NCI-H226 (cell line): Measurements from ENCODE around the gene MMP2.

Source experiments
- DNase-seq: peaks from one replicate; pipeline ENCODE4 v3.0.0-alpha.2; 2015

MMP2 gene

GRCh38 chr16:55469821-55470532, 9.0 kb upstream of the MMP2 start:
- DNase-seq, result no peak

- peak; percentile 92 for DNase-seq
These were observed 8.2 kb upstream of the MMP2 start for GRCh38 chr16:55470533-55471371.

- peak; percentile 92 for DNase-seq
These were observed 7.4 kb upstream of the MMP2 start for GRCh38 chr16:55471448-55472097.

- DNase-seq, result no peak
These were observed 5.4 kb upstream of the MMP2 start for GRCh38 chr16:55473587-55473986.

GRCh38 chr16:55474821-55475220, 4.2 kb upstream of the MMP2 start:
- DNase-seq, result no peak

- DNase-seq, result no peak
These were observed 3.1 kb upstream of the MMP2 start for GRCh38 chr16:55475919-55476318.

- no peak for DNase-seq
These were observed 2.1 kb upstream of the MMP2 start for GRCh38 chr16:55476625-55477533.

GRCh38 chr16:55477736-55478135, 1.3 kb upstream of the MMP2 start:
- no peak for DNase-seq

GRCh38 chr16:55479430-55480140, 587 bp downstream of the MMP2 start:
- DNase-seq, result no peak

GRCh38 chr16:55480228-55480655, 1.2 kb downstream of the MMP2 start:
- peak; percentile 71 for DNase-seq

- no peak for DNase-seq
These were observed 2.0 kb downstream of the MMP2 start for GRCh38 chr16:55481023-55481422.

- DNase-seq, result no peak
These were observed 3.1 kb downstream of the MMP2 start for GRCh38 chr16:55482056-55482455.

GRCh38 chr16:55487048-55487803, 8.2 kb downstream of the MMP2 start:
- DNase-seq, result no peak

GRCh38 chr16:55488306-55488705, 9.3 kb downstream of the MMP2 start:
- DNase-seq, result no peak

GRCh38 chr16:55489119-55489955, 10.3 kb downstream of the MMP2 start:
- no peak for DNase-seq

GRCh38 chr16:55489956-55490265, 10.9 kb downstream of the MMP2 start:
- no peak for DNase-seq

GRCh38 chr16:55490301-55490700, 11.3 kb downstream of the MMP2 start:
- DNase-seq, result no peak

GRCh38 chr16:55491691-55492090, 12.7 kb downstream of the MMP2 start:
- DNase-seq, result no peak

GRCh38 chr16:55492756-55493380, 13.9 kb downstream of the MMP2 start:
- no peak for DNase-seq

- DNase-seq, result peak; percentile 58
These were observed 16.0 kb downstream of the MMP2 start for GRCh38 chr16:55494994-55495421.
